Fibroblast of pulmonary artery (primary cell): ENCODE measurements around the gene APOC3.

Experiments used
- DNase-seq: peaks from one replicate; pipeline ENCODE4 v3.0.0-alpha.2; 2010; ENCODE audit warnings: low read depth
- H3K4me3 ChIP-seq: replicated peaks from 2 replicates; pipeline ENCODE4 v1.5.1; 2011; ENCODE audit warnings: low read depth, mild to moderate bottlenecking, control low read depth, low read length, moderate library complexity
- TF ChIP-seq, protein P1 (sequence below): IDR thresholded peaks from 2 replicates; pipeline ENCODE4 v1.5.1; 2011; ENCODE audit warnings: mild to moderate bottlenecking, control low read depth, low read length, inconsistent platforms; ENCODE audit errors: missing control alignments

APOC3 gene

DNA sequence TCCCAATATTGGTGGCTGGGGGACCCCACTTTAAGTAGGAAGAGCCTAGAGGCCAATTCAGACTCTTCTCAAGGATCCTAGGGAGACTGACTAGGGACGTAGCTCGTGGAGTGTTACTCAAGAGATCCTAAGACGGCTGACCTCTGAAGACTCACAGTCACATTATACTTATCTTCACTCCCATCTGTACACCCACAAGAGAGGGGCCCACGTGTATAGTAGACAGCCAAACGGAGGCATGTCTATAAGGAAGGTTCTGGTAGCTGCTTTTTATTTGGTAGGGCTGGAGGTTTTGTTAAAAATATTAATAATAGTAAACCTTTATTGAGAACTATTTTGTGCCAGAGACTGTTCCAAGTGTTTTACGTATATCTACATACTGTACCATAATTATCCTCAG is 30.6 kb downstream of the APOC3 start:
- no peak overlapping the region for H3K4me3 ChIP-seq
- no peak for DNase-seq
- TF ChIP-seq, protein P1, sequence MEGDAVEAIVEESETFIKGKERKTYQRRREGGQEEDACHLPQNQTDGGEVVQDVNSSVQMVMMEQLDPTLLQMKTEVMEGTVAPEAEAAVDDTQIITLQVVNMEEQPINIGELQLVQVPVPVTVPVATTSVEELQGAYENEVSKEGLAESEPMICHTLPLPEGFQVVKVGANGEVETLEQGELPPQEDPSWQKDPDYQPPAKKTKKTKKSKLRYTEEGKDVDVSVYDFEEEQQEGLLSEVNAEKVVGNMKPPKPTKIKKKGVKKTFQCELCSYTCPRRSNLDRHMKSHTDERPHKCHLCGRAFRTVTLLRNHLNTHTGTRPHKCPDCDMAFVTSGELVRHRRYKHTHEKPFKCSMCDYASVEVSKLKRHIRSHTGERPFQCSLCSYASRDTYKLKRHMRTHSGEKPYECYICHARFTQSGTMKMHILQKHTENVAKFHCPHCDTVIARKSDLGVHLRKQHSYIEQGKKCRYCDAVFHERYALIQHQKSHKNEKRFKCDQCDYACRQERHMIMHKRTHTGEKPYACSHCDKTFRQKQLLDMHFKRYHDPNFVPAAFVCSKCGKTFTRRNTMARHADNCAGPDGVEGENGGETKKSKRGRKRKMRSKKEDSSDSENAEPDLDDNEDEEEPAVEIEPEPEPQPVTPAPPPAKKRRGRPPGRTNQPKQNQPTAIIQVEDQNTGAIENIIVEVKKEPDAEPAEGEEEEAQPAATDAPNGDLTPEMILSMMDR, result no peak

DNA sequence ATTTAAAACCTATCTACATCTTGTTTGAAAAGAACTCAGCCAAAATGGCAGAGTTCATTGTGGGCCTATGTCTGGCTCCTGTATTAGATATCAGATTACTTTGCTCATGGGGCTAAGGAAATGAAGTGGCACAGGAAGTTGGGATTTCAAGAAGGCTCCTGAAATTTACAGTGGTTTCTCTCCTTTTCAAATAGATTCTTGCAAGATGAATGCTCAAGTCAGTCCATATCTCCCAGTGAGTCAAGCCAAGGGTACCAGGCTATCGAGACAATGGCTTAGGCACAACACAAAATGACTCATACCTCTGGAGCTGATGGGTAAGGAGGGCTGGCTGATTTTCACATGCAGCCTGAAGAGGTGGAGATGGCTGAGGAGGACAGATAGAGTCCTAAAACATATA is 31.8 kb downstream of the APOC3 start:
- TF ChIP-seq, protein P1, result no peak
- H3K4me3 ChIP-seq, result no peak overlapping the region
- DNase-seq, result peak; percentile 79

DNA sequence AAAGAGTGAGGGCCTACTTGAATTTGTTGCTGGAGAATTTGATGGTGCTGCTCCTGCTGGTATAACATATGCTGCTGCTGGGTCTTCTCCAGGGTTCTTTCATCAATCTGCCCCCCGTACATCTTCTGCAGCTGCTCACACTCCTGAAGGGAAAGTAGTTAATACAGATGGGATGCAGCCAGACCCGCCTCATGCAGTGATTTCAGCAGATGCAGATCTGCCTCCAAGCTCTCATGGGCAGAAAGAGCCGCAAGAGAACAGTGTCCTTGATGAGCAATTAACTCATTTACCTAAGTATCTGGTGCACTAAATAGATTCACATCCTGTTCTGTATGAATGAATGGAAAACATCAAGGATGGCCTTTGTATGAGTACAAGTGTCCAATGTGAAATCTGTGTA is 32.5 kb downstream of the APOC3 start:
- TF ChIP-seq, protein P1, result no peak
- no peak for DNase-seq
- no peak overlapping the region for H3K4me3 ChIP-seq

DNA sequence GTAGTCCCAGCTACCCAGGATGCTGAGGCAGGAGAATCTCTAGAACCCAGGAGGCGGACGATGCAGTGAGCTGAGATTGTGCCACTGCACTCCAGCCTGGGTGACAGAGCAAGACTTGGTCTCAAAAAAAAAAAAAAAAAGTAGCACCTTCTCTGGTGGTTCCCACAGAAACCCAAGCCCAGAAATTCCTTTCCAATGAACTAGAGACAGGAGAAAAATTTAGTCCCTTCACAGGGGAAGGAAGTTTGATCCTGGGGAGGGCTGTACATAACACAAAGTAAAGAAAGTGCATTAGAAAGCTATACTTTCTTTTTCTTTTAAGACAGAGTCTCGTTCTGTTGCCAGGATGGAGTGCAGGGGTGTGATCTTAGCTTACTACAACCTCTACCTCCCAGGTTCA is 33.2 kb downstream of the APOC3 start:
- TF ChIP-seq, protein P1, result no peak
- no peak for DNase-seq

DNA sequence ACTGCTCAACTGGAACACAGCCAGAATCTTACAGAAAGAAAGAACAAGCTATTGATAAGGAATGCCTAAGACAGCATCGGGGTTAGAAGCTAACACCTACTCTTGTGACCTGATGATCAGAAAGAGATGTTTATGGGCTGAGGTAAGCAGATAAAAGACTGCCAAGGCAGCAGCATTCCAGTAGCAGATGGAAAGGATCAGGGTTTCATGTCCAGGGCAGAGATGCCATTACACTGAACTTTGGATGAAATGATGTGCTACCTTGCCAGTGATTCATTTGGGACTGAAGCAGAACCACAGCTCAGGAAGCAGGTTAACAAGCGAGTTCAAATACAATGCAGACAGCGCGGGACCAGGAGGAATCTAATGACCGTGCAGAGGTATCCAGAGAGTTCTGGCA is 34.8 kb downstream of the APOC3 start:
- no peak overlapping the region for H3K4me3 ChIP-seq
- no peak for DNase-seq
- TF ChIP-seq, protein P1, result no peak

More for the DNA sequence above, 33.2 kb downstream of the APOC3 start:
- H3K4me3 ChIP-seq, result no peak overlapping the region

DNA sequence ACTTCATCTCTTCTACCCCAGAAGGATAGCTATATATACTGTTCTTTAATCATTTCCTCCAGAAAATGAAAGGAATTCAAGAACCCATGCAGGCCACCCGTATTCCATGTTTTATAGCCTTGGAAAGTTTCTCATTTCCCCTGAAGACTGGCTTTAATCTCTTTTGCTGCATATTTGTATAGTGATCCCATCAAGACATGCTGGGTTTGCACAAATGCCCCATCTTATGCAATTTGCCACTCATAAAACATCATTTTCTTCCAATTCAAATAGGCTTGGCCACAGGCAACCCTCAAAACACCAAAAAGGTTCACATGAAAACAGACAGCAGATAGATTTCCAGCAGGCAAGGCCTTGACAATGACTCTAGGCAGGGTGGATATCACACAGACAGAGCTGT is 36.0 kb downstream of the APOC3 start:
- DNase-seq, result peak; percentile 39
- H3K4me3 ChIP-seq, result no peak overlapping the region
- TF ChIP-seq, protein P1, result no peak

DNA sequence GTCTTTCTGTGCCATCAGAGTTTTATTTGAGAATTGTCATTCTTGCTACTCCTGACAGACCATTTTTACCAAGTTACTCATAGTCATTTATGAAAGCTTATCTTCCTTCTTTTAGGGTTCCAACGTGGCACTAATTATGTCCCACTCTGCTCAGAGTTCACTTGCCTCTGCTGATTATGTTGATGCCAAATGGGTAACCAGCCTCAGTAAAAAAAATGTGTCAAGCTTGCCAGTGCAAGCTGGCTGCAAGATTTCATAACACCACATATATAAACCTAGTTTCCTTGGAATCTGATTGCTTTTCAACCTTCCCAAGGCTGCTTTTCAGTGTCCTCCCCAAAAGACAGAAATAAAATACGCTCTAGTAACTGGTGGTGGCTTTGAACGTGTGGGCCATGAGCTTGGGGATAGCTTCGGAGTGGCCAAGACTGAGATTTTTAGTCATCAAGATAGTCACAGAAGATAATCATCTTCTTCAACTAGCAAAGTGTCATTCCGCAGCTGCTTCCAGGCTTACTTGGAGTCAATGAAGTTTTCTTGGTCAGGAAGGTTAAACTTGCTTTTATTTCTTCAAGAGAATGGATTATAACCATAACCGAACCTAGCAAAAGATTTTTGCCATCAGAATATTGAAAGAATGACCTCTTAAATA is 37.2 kb downstream of the APOC3 start:
- no peak for DNase-seq
- TF ChIP-seq, protein P1, result no peak
- H3K4me3 ChIP-seq, result no peak overlapping the region
